Measurements from ENCODE around the gene CD2.

DNA sequence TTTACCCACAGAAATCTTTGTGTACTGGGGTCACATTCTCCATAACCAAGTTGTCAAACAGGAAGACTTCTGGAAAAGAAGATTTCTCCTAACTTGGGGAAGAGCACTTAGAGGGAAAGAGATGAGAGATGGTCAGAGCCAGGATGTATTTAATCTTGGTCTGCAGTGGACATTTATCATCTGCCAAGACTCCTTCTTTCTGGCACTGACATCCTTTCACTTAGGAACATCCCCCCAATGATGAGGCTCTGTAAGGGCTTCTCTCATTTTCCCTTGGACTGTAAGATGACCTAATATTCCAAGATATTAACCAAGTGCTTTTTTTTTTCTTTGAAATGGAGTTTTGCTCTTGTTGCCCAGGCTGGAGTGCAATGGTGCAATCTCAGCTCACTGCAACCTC, 47.4 kb upstream of the CD2 start:
- TF ChIP-seq POLR2A (IDR thresholded peaks at IDR 0.05; ENCODE audit: low read length) (no peak), GATA1 (IDR thresholded peaks at IDR 0.05; ENCODE audit: low read depth, low read length) (no peak)

Measured in erythroblast (primary cell).